Activated effector memory CD4-positive, alpha-beta T cell treated with Interleukin-2 at 50 U/mL for 16 hours (primary cell): Measurements from ENCODE around the gene SELENOV.
"Not testable (repeated sequence)": the region's sequence is repeated elsewhere in the genome, so short reads cannot be mapped to it uniquely, and the experiment has no call there.

Experiments used
- DNase-seq: peaks from one replicate; pipeline ENCODE4 v3.0.0-alpha.2; 2020

Gene SELENOV

GRCh38 chr19:39514840-39515550 lies at the start of gene SELENOV:
Gene SELENOV, plus strand, starts transcription at chr19:39515139. Its CDS starts 74 bp downstream, at chr19:39515213.
- DNase-seq, result no peak

- DNase-seq, result no peak
Observed at GRCh38 chr19:39465956-39466747, 48.8 kb upstream of the SELENOV start.

GRCh38 chr19:39467941-39468340 lies 47.0 kb upstream of the SELENOV start:
- no peak for DNase-seq

DNA sequence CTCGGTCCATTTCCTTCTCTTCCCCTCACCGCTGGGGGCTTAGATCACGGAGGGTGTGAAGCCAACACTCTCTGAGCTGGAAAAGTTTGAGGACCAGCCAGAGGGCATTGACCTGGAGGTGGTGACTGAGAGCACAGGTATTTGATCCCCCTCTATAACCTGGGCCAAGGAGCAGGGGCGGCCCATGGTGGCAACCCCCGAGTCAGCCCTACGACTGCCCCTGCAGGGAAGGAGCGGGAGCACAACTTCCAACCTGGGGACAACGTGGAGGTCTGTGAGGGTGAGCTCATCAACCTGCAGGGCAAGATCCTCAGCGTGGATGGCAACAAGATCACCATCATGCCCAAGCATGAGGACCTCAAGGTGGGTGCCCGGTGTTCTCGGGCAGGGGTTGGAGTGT lies 45.9 kb upstream of the SELENOV start:
- DNase-seq, result no peak

- DNase-seq, result no peak
Observed at GRCh38 chr19:39469567-39469966, 45.4 kb upstream of the SELENOV start.

GRCh38 chr19:39470724-39471339 lies 44.1 kb upstream of the SELENOV start:
- no peak for DNase-seq

GRCh38 chr19:39471756-39472536 lies 43.0 kb upstream of the SELENOV start:
- no peak for DNase-seq

DNA sequence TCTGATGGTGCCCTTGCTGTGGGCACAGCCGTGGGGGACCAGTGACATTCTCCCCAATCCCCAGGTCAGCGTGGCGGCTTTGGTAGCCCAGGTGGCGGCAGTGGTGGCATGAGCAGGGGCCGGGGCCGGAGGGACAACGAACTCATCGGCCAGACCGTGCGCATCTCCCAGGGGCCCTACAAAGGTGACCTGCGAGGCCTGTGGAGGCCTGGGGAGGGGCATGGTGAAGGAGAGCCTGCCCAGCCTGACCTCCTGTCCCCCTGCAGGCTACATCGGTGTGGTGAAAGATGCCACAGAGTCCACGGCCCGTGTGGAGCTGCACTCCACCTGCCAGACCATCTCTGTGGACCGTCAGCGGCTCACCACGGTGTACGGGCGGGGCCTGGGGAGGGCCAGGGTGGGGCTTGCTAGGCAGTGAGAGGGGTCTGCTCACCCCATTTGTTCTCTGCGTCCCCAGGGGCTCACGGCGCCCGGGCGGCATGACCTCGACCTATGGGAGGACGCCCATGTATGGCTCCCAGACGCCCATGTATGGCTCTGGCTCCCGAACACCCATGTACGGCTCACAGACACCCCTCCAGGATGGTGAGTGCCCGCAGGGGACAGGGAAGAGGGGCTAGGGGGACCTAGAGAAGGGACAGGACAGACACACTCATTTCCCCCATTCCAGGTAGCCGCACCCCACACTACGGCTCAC lies 42.0 kb upstream of the SELENOV start:
- DNase-seq, result no peak

DNA sequence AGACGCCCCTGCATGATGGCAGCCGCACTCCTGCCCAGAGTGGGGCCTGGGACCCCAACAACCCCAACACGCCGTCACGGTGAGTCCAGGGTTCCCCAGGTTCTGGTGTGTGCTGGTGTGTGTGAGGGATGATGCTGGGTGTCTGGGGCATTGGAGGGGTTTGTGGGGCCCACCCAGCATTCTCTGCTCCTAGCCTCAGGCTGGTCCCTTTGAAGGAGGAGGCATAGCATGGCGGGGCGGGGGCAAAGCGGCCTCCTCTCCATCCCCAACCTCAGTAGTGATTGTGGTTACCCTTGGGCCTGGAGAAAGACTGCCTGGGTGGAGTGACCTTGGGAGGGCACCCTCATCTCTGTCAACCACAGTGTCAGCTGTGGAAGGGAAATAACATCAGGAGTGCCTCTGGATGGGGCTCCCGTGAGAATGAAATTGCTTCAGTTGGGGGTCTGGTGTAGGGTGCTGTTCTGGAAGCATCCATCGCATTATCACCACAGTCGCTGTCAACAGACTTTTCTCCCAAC lies 41.4 kb upstream of the SELENOV start:
- DNase-seq, result no peak

DNA sequence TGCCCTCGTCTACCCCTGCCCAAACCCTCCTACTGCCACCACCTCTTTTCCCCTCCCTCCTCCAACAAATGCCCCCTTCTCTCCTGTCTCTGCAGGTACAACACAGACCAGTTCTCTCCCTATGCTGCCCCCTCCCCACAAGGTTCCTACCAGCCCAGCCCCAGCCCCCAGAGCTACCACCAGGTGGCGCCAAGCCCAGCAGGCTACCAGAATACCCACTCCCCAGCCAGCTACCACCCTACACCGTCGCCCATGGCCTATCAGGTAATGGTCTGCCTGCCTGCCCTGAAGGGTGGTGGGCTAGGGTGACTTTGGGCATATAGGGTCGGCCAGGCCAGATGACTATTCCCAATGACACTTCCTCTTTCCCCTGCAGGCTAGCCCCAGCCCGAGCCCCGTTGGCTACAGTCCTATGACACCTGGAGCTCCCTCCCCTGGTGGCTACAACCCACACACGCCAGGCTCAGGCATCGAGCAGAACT lies 40.8 kb upstream of the SELENOV start:
- peak; percentile 54 for DNase-seq

GRCh38 chr19:39475748-39476147 lies 39.2 kb upstream of the SELENOV start:
- DNase-seq, result no peak

GRCh38 chr19:39479319-39479801 lies 35.6 kb upstream of the SELENOV start:
- not testable (repeated sequence) for DNase-seq

GRCh38 chr19:39479916-39480315 lies 35.0 kb upstream of the SELENOV start:
- DNase-seq, result no peak

DNA sequence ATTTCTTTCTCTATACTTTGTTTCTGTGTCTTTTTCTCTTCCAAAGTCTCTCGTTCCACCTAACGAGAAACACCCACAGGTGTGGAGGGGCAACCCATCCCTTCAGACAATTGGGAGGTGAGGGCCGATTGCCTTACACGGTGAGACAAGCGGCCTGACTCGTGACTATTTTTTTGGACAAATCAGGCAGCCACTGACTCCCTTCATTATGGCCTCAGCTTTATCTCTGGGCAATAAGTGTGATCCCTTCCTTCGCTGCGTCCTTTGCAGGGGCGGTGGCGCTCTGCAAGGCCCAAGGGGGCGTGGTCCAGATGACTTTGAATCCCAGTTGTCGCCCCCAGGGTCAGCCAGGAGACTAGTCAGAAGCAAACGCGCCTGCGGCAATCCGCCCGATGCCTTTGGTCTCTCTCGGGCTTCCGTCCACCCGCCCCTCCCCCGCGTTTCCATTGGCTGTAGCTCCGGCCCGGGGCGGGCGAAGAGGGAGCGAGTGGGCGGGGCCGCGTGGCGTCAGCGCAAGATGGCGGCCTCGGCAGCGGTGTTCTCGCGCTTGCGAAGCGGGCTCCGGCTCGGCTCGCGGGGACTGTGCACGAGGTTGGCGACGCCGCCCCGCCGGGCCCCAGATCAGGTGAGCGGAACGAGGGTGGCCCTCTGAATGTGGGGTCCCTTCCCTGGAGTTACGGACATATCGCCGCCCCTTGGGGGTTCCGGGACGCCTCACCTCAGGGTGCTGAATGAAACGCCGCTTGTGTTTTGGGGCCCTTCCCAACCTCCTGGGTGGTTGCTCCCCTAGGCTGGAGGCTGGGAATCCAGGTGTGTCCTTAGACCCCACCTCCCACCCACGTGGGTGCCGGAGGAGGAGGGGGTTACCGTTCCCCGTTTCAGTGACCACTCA lies 34.4 kb upstream of the SELENOV start, which contains the start of gene TIMM50:
TSS of gene TIMM50 (plus strand) at position 502 of the 892 bp plus-strand sequence. CDS start at position 518, 16 bp downstream.
- peak; percentile 96 for DNase-seq

- no peak for DNase-seq
Observed at GRCh38 chr19:39481229-39481545, 33.8 kb upstream of the SELENOV start.

DNA sequence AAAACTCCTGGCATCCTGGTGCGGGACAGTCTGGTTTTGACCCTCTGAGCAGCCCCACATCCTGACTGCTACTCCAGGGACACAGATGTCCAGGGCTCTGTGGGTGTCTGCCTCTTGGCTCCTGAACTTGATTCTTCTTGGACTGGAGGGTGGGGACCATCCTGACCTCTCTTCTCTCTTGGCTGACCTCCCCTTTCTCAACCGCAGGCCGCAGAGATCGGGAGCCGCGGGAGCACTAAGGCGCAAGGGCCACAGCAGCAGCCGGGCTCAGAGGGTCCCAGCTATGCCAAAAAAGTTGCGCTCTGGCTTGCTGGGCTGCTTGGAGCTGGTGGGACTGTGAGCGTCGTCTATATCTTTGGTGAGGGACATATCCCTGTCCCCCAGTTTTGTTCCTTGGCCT lies 33.3 kb upstream of the SELENOV start:
- DNase-seq, result no peak

GRCh38 chr19:39483141-39483540 lies 31.8 kb upstream of the SELENOV start:
- no peak for DNase-seq

GRCh38 chr19:39489756-39490155 lies 25.2 kb upstream of the SELENOV start:
- DNase-seq, result no peak

GRCh38 chr19:39492225-39492624 lies 22.7 kb upstream of the SELENOV start:
- no peak for DNase-seq

DNA sequence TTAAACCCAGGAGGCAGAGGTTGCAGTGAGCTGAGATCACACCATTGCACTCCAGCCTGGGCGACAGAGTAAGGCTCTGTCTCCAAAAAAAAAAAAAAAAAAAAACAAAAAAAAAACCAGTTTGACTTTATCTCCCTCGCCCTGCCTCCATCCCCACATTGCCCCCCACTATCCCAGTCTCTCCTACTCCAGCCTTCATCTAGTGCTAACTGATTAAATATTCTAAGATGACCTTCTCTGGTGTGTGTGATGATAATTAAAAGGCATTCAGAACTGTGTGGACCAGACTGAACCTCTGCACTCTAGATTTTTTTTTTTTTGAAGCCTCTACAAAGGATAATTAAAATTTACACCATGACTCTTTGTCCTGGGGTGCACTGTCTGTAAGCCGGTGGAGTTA lies 22.2 kb upstream of the SELENOV start:
- no peak for DNase-seq

DNA sequence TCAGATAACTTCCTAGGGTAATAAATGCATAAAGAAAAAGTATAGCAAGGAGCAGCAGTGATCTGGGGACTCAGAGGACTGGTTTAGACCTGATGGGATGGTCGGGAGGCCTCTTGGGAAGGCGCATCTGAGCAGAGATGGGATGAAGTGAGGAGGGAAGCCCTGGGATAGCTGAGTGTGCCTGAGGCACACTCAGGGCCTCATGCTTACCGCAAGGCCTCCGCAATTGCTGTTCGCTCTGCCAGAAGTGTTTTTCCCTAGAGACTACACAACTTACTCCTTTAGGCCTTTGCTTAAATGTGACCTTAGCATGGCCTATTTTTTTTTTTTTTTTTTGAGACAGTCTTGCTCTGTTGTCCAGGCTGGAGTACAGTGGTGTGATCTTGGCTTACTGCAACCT lies 20.3 kb upstream of the SELENOV start:
- no peak for DNase-seq
